GM20000 (cell line): Measurements from ENCODE around the gene OSM.

Experiments
- DNase-seq: peaks from one replicate; pipeline ENCODE4 v3.0.0; 2012; ENCODE audit warnings: low spot score
- TF ChIP-seq, protein P1 (sequence below): IDR thresholded peaks from 2 replicates; pipeline ENCODE4 v1.5.1; 2012; ENCODE audit warnings: mild to moderate bottlenecking, control low read depth; ENCODE audit errors: extremely low read depth, missing control alignments

OSM gene

GRCh38 chr22:30309951-30310741 lies 43.5 kb upstream of the OSM start:
- peak; percentile 55 for DNase-seq
- TF ChIP-seq, protein P1, sequence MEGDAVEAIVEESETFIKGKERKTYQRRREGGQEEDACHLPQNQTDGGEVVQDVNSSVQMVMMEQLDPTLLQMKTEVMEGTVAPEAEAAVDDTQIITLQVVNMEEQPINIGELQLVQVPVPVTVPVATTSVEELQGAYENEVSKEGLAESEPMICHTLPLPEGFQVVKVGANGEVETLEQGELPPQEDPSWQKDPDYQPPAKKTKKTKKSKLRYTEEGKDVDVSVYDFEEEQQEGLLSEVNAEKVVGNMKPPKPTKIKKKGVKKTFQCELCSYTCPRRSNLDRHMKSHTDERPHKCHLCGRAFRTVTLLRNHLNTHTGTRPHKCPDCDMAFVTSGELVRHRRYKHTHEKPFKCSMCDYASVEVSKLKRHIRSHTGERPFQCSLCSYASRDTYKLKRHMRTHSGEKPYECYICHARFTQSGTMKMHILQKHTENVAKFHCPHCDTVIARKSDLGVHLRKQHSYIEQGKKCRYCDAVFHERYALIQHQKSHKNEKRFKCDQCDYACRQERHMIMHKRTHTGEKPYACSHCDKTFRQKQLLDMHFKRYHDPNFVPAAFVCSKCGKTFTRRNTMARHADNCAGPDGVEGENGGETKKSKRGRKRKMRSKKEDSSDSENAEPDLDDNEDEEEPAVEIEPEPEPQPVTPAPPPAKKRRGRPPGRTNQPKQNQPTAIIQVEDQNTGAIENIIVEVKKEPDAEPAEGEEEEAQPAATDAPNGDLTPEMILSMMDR = no peak

DNA sequence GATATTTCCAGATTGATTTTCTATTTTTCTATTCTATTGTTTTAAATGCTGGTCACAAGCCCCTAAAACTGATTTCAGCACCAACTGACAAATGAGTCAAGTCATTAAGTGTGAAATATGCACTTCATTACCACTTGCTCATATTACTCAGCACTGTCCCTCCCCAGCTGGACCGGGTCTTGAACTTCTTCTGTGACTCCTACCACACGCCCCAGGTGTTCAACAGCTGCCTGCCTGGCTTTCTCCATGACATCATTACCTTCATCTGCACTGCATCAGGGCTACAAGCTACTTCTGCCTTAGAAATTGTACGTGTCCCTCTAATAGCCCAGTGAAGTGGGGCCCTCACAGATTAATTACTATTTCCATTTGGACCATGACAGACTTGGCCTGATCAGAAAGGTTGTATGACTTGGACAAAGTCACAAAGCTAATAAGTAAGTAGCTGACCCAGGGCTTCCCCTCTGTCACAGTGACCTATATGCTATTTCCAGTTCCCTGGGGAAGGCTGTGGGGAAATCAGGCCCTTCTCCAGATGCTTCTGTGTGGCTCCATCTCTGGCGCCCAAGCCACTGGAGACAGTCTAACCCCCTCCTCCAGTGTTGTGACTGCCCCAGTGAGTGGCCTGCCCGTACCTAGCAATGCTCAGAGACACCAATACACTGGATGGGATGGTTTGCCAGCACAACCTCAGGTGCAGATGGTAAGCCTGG lies 42.0 kb upstream of the OSM start:
- peak; percentile 73 for DNase-seq
- TF ChIP-seq, protein P1 = no peak

DNA sequence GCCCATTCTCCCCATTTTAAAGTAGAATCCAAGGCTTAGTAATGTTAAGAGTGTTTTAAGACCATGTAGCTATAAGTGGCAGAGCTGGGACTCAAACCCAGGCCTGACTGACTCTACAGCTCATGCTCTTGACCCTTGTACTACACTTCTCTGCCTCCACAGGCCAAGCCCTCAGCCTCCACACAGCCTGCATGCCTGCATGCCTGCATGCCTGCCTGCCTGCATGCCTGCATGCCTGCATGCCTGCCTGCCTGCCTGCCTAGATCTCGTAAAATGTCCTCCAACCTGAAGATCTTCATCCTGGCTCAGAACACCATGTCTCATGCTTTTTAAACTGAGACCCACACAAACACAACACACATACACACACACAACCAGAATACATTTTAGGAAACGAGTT lies 41.4 kb upstream of the OSM start:
- TF ChIP-seq, protein P1 = no peak
- no peak for DNase-seq

- TF ChIP-seq, protein P1 = no peak
- no peak for DNase-seq
Measured at GRCh38 chr22:30307041-30307574, 40.5 kb upstream of the OSM start.

GRCh38 chr22:30306627-30307011 lies 40.0 kb upstream of the OSM start:
- DNase-seq = no peak
- TF ChIP-seq, protein P1 = no peak

DNA sequence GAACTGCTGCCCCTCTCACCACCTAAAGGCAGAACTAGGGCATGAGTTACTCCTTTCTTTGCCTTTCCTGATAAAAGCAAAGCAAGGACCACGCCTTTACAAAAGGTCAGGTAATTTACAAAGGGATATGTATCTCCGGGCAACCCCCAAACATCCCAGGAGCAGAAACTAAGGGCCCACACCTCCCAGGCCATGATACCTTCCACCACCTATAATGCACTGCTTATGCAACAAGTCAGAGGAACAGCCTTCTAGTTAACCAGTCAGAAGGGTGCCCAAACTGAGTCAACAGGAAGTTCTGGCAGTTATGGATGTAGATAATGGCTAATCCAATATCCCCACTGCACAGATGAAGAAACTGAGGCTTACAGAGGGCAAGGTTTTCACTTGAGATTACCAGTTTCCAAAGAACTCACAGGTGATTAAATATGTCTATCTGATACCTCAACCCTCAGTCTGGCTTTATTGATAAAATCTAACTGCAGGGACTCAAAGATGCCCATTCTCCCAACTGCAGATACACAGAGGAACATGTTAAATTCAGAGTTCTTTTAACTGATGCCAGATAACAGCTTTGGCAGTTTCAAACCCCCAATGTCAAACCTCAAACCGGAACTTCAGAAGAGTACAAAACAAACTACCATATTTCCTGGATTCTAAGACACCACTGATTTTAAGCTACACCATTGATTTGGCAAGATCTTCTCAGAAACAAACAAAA lies 39.4 kb upstream of the OSM start:
- DNase-seq = peak; percentile 40
- TF ChIP-seq, protein P1 = no peak

DNA sequence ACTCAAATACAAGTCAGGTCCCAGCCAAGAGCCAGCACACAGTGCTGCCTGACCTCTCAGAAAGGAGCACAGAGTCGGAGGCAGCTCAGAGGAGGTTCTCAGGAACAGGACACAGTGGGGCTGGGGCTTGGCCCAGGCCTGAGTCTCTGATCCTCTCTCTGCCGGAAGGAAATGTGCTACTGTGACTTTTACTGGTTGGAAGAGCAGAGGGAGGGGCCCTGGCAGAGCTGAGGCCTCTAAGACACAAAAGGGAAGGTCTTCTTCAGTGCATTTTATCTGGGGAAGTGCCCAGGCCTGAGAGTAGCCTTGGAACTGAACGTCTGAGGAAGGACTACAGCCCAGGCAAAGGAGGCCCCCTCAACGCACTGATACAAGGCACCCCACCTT lies 38.9 kb upstream of the OSM start:
- TF ChIP-seq, protein P1 = no peak
- peak; percentile 68 for DNase-seq
